ENCODE data around the gene POC1A.

DNA sequence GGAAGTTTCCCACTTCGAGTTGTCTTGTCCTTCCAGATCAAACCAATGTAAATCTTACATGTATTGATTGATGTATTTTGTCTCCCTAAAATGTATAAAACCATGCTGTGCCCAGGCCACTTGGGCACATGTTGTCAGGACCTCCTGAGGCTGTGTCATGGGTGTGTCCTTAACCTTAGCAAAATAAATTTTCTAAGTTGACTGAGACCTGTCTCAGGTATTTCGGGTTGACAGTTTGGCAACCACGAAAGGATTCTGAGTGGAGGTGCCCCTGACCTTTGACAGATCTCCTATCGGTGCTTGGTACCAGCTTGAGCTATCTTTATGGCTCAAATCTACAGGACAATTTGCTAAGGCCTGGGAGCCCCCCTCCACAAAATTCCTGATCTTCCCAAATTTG is 1.7 kb upstream of the POC1A start:
- TF ChIP-seq RAD21 (conservative IDR thresholded peaks at IDR 0.05) = no peak
- TF ChIP-seq, protein P1, sequence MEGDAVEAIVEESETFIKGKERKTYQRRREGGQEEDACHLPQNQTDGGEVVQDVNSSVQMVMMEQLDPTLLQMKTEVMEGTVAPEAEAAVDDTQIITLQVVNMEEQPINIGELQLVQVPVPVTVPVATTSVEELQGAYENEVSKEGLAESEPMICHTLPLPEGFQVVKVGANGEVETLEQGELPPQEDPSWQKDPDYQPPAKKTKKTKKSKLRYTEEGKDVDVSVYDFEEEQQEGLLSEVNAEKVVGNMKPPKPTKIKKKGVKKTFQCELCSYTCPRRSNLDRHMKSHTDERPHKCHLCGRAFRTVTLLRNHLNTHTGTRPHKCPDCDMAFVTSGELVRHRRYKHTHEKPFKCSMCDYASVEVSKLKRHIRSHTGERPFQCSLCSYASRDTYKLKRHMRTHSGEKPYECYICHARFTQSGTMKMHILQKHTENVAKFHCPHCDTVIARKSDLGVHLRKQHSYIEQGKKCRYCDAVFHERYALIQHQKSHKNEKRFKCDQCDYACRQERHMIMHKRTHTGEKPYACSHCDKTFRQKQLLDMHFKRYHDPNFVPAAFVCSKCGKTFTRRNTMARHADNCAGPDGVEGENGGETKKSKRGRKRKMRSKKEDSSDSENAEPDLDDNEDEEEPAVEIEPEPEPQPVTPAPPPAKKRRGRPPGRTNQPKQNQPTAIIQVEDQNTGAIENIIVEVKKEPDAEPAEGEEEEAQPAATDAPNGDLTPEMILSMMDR (IDR thresholded peaks at IDR 0.05; ENCODE audit: poor library complexity, severe bottlenecking) = no peak

Data from neural cell (in vitro differentiated cells).